Naive thymus-derived CD4-positive, alpha-beta T cell (primary cell): Measurements from ENCODE around the gene LRP5. TPM values are rescaled to one million over a fixed set of nuclear protein-coding genes. Genes with fewer than 3 reads are reported as not detected.
A peak's percentile ranks its signal among the peaks of the same experiment; 100 is the strongest.

Source experiments
- ATAC-seq: fragments of 150-1000 bp; cut with Tn5 transposase; 2 replicates; pipeline ENCODE4 v1.10.0; 2021; ENCODE audit warnings: mild to moderate bottlenecking, moderate library complexity
- CTCF ChIA-PET: fragments of 350-600 bp; sonication (Branson Sonifier 250); formaldehyde crosslinking; loops from one replicate; lab custom pipeline; 2021; ENCODE audit warnings: antibody characterized with exemption; lab: Charles Lee
- POLR2A ChIA-PET: fragments of 350-600 bp; sonication (Branson Sonifier 250); formaldehyde crosslinking; loops from one replicate; lab custom pipeline; 2021; ENCODE audit warnings: antibody characterized with exemption, inconsistent platforms; lab: Charles Lee
- DNase-seq, 9 donors: peaks; one replicate each; pipeline versions ENCODE4 v3.0.0 to v3.0.0-alpha.2; 2020 to 2022; ENCODE audit warnings: mixed read lengths in 1 of 9
- H3K27ac ChIP-seq: one replicate; pipeline ENCODE4 v1.7.0; 2013; ENCODE audit warnings: mild to moderate bottlenecking, low read depth, low read length, moderate library complexity
- H3K27me3 ChIP-seq, 2 donors: one replicate each; pipeline ENCODE4 v1.7.0; 2013; ENCODE audit warnings: low read length in 2 of 2, mild to moderate bottlenecking in 2 of 2, moderate library complexity in 2 of 2; ENCODE audit not compliant: control insufficient read depth in 2 of 2, insufficient read depth in 2 of 2
- H3K36me3 ChIP-seq, 3 experiments: 1 replicate in 2 of 3; 2 replicates in 1 of 3; pipeline ENCODE4 v1.7.0; 2013; ENCODE audit warnings: low read length in 3 of 3, mild to moderate bottlenecking in 3 of 3, moderate library complexity in 1 of 3; ENCODE audit not compliant: insufficient read depth in 3 of 3, control insufficient read depth in 2 of 3
- H3K4me1 ChIP-seq, 2 donors: one replicate each; pipeline ENCODE4 v1.7.0; 2013; ENCODE audit warnings: low read length in 2 of 2, mild to moderate bottlenecking in 2 of 2, moderate library complexity in 1 of 2; ENCODE audit not compliant: control insufficient read depth in 2 of 2, insufficient read depth in 2 of 2
- H3K4me3 ChIP-seq: 2 replicates; pipeline ENCODE4 v1.7.0; 2013; ENCODE audit warnings: mild to moderate bottlenecking, low read length
- H3K9me3 ChIP-seq, 3 experiments: 1 replicate in 2 of 3; 2 replicates in 1 of 3; pipeline ENCODE4 v1.7.0; 2013; ENCODE audit warnings: low read length in 3 of 3; ENCODE audit not compliant: control insufficient read depth in 2 of 3
- H3K27ac Mint-ChIP-seq, 9 donors: one replicate each; pipeline ENCODE4 v1.8.0; 2020 to 2022; ENCODE audit warnings: mixed read lengths in 9 of 9, mild to moderate bottlenecking in 8 of 9, moderate library complexity in 5 of 9, inconsistent platforms in 2 of 9
- H3K27me3 Mint-ChIP-seq, 5 donors: one replicate each; pipeline ENCODE4 v1.8.0; 2021 to 2022; ENCODE audit warnings: mixed read lengths in 5 of 5, mild to moderate bottlenecking in 1 of 5
- H3K36me3 Mint-ChIP-seq, 5 donors: one replicate each; pipeline ENCODE4 v1.8.0; 2020 to 2022; ENCODE audit warnings: mixed read lengths in 5 of 5, mild to moderate bottlenecking in 3 of 5, inconsistent platforms in 1 of 5
- H3K4me1 Mint-ChIP-seq, 7 donors: one replicate each; pipeline ENCODE4 v1.8.0; 2020 to 2022; ENCODE audit warnings: mixed read lengths in 7 of 7, mild to moderate bottlenecking in 3 of 7, inconsistent platforms in 1 of 7
- H3K4me3 Mint-ChIP-seq, 10 donors: one replicate each; pipeline ENCODE4 v1.8.0; 2020 to 2022; ENCODE audit warnings: mild to moderate bottlenecking in 10 of 10, mixed read lengths in 10 of 10, moderate library complexity in 6 of 10, inconsistent platforms in 2 of 10
- H3K9me3 Mint-ChIP-seq, 11 donors: one replicate each; pipeline ENCODE4 v1.8.0; 2020 to 2022; ENCODE audit warnings: mixed read lengths in 11 of 11, mild to moderate bottlenecking in 4 of 11, inconsistent platforms in 1 of 11, moderate library complexity in 1 of 11
- intact Hi-C, 2 donors: fragments of 100-400 bp; cut with micrococcal nuclease; formaldehyde crosslinking; loops; one replicate each; pipeline ENCODE4 v1.15.1; 2023
- polyA plus RNA-seq, 2 donors: library from polyadenylated mRNA; unstranded; fragments of 300-500 nt; fragmentation: Illumina TruSeq; gene quantifications; one replicate each; pipeline ENCODE4 v1.2.3, GENCODE V29; 2021
- total RNA-seq, 6 experiments: library from RNA in 5 of 6; stranded (reverse) in 5 of 6; gene quantifications; 1 replicate in 5 of 6; 2 replicates in 1 of 6; pipeline ENCODE4 v1.2.3 and lab custom pipeline; 2021 to 2026

The LRP5 gene
- total and polyA plus RNA-seq, 7 experiments from 2014 or later: 0.35 to 29.9 (median 2.2) TPM

DNA sequence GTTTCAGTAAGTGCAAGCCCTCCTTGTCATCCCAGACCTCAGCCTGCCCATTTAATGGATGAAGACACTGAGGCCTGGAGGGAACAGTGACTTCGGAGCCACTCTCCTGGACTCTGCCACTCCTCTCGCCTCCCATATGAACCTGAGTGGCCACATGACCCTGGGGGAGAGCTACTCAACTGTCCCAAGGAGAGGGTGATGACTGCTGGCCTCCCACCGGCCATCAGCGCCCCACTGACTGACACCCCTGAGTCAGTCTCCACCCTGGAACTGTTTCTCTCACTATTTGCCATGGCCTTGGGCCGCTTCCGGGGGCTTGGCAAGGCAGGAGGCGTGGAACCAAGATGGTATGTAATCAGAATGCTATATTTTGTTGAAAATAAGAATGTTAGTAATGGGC lies 17.1 kb downstream of the LRP5 start:
- H3K9me3 ChIP-seq: no peaks in the 10 kb centered on the region
- Mint-ChIP-seq H3K27me3 (no peaks in the 10 kb centered on the region), H3K4me3 (peak overlapping the region in 5 of 10 donors; percentile 13 to 81 (median 69)), H3K9me3 (peaks cover 0 to 3% (median 0%) of the 10 kb centered on the region in 11 donors), H3K36me3 (no peaks in the 10 kb centered on the region), H3K4me1 (peaks cover 33 to 72% (median 66%) of the 10 kb centered on the region in 7 donors), H3K27ac (peak overlapping the region in 1 of 9 donors; percentile 82)
- H3K4me1 ChIP-seq: peaks cover 15 to 68% of the 10 kb centered on the region in 2 donors
- ChIA-PET POLR2A (interaction anchor here (1.2 kb wide), 1 partner anchor 10 kb away, joined by 3 read pairs; no protein-coding TSS in a partner anchor), CTCF (no interaction called here)
- H3K27ac ChIP-seq: no peak overlapping the region
- ATAC-seq: no peak
- intact Hi-C loops: loop anchor here in 1 of 2 donors (2.0 kb wide), 1 partner anchor 17 kb away; the partner anchor contains the start of gene LRP5
- no peaks in the 10 kb centered on the region for H3K36me3 ChIP-seq
- no peak for DNase-seq
- no peaks in the 10 kb centered on the region for H3K27me3 ChIP-seq
- no peak overlapping the region for H3K4me3 ChIP-seq

DNA sequence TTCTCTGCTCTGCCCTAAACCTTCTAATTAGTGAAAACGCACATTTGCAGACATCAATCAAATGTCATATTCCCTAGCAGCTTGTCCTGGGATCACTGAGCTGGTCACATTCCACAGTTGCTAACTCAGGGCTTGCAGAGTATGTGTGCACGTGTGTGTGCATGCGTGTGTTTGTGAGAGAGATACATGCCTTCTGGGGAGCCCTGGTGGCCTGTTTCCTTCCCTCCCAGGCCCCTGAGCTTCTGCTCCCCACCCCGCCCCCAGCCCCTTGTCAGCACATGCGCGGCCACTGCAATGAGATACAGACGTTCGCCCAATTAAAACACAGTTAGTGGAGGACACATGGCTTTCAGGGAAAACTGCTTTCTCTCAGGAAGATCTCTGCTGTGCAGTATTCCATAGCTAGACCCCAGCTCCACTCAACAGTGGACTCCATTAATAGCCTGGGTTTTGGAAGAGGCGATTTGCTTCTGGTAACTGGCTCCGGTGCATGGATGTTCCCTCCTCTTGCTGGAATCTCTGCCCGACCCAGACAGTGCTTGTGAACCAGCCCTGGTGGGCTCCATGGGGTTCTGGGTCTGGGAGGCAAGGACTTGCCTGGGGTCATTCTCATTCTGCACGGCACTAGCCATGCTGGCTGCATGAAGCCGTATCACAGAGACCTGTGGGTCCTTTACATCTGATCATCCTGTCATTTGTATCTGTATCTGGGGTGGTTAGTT lies 17.7 kb downstream of the LRP5 start:
- H3K27ac ChIP-seq: no peak overlapping the region
- no peaks in the 10 kb centered on the region for H3K27me3 Mint-ChIP-seq
- H3K27ac Mint-ChIP-seq: peak overlapping the region; percentile 25 to 89 (median 79)
- H3K4me1 ChIP-seq: peaks cover 15 to 68% of the 10 kb centered on the region in 2 donors
- H3K9me3 Mint-ChIP-seq: peaks cover 0 to 3% (median 0%) of the 10 kb centered on the region in 11 donors
- no peaks in the 10 kb centered on the region for H3K9me3 ChIP-seq
- DNase-seq (no peak), ATAC-seq (no peak)
- peaks cover 33 to 72% (median 66%) of the 10 kb centered on the region in 7 donors for H3K4me1 Mint-ChIP-seq
- no peak overlapping the region for H3K4me3 ChIP-seq
- H3K27me3 ChIP-seq: no peaks in the 10 kb centered on the region
- intact Hi-C loops: loop anchor here (2.0 to 10.0 kb wide), 2 partner anchors 17 to 115 kb away; partner anchors contain the start of gene LRP5 (in 1 of the 2)
- H3K36me3 ChIP-seq: no peaks in the 10 kb centered on the region
- POLR2A ChIA-PET: interaction anchor here (0.6 to 1.2 kb wide), 2 partner anchors 10 to 197 kb away, joined by 3 read pairs; no protein-coding TSS in a partner anchor
- H3K4me3 Mint-ChIP-seq: peak overlapping the region; percentile 16 to 81 (median 74)
- CTCF ChIA-PET: no interaction called here
- H3K36me3 Mint-ChIP-seq: no peaks in the 10 kb centered on the region

- H3K27me3 Mint-ChIP-seq: no peaks in the 10 kb centered on the region
- peak overlapping the region; percentile 57 to 89 (median 79) for H3K27ac Mint-ChIP-seq
- no peak for ATAC-seq
- peak overlapping the region; percentile 16 to 81 (median 74) for H3K4me3 Mint-ChIP-seq
- Histone ChIP-seq H3K4me1 (peaks cover 15 to 68% of the 10 kb centered on the region in 2 donors), H3K36me3 (no peaks in the 10 kb centered on the region), H3K9me3 (no peaks in the 10 kb centered on the region), H3K27me3 (no peaks in the 10 kb centered on the region), H3K27ac (peak overlapping the region; percentile 41), H3K4me3 (peak overlapping the region; percentile 47)
- intact Hi-C loops: loop anchor here (1.0 to 10.0 kb wide), 2 partner anchors 59 to 114 kb away; no protein-coding TSS in a partner anchor
- H3K36me3 Mint-ChIP-seq: no peaks in the 10 kb centered on the region
- peaks cover 0 to 3% (median 0%) of the 10 kb centered on the region in 11 donors for H3K9me3 Mint-ChIP-seq
- CTCF ChIA-PET: no interaction called here
- peaks cover 33 to 75% (median 69%) of the 10 kb centered on the region in 7 donors for H3K4me1 Mint-ChIP-seq
- peak in 1 of 9 donors; percentile 10 for DNase-seq
- POLR2A ChIA-PET: interaction anchor here (0.6 to 1.0 kb wide), 2 partner anchors 44 to 198 kb away, joined by 3 read pairs; no protein-coding TSS in a partner anchor
Observed at GRCh38 chr11:68330700-68331337, 18.4 kb downstream of the LRP5 start.

GRCh38 chr11:68331338-68331947 lies 19.1 kb downstream of the LRP5 start:
- peaks cover 0 to 3% (median 0%) of the 10 kb centered on the region in 11 donors for H3K9me3 Mint-ChIP-seq
- H3K36me3 Mint-ChIP-seq: no peaks in the 10 kb centered on the region
- H3K4me1 Mint-ChIP-seq: peaks cover 33 to 77% (median 72%) of the 10 kb centered on the region in 7 donors
- intact Hi-C loops: loop anchor here (1.0 to 10.0 kb wide), 2 partner anchors 59 to 113 kb away; no protein-coding TSS in a partner anchor
- Histone ChIP-seq H3K9me3 (no peaks in the 10 kb centered on the region), H3K4me3 (peak overlapping the region; percentile 47), H3K36me3 (no peaks in the 10 kb centered on the region), H3K4me1 (peaks cover 15 to 68% of the 10 kb centered on the region in 2 donors), H3K27ac (peak overlapping the region; percentile 41), H3K27me3 (no peaks in the 10 kb centered on the region)
- POLR2A ChIA-PET: interaction anchor here (0.5 to 1.0 kb wide), 2 partner anchors 43 to 375 kb away, joined by 3 to 7 read pairs; no protein-coding TSS in a partner anchor
- peak overlapping the region; percentile 50 to 94 (median 82) for H3K27ac Mint-ChIP-seq
- peak; percentile 42 for ATAC-seq
- CTCF ChIA-PET: no interaction called here
- peak in 2 of 9 donors; percentile 10 to 27 for DNase-seq
- H3K27me3 Mint-ChIP-seq: no peaks in the 10 kb centered on the region
- peak overlapping the region; percentile 64 to 81 (median 74) for H3K4me3 Mint-ChIP-seq

DNA sequence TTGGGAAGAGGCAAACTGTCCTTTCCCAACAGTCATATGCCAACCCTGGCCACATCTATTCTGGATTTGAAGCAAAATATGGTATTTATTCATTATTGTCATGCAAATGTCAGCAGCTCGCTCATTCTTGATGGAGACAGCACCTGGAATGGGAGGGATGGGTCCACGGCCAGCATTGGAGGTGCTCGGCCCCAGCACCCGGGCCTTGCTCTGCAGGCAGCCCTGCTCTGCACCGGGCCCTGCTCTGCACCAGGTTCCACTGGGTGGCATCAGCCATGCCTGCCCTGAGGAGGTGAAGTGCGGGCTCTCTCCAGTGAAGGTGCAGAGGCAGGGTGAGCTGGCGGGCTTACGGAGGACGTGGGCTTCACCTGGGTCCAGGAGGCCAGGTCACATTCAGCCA lies 19.8 kb downstream of the LRP5 start:
- H3K4me3 Mint-ChIP-seq: peak overlapping the region in 9 of 10 donors; percentile 9 to 81 (median 73)
- CTCF ChIA-PET: no interaction called here
- POLR2A ChIA-PET: interaction anchor here (0.8 kb wide), 1 partner anchor 42 kb away, joined by 3 read pairs; no protein-coding TSS in a partner anchor

More for the DNA sequence above, 19.8 kb downstream of the LRP5 start:
- DNase-seq (no peak), ATAC-seq (no peak)
- Histone ChIP-seq H3K27me3 (no peaks in the 10 kb centered on the region), H3K27ac (no peak overlapping the region), H3K9me3 (no peaks in the 10 kb centered on the region), H3K4me1 (peaks cover 20 to 69% of the 10 kb centered on the region in 2 donors), H3K4me3 (no peak overlapping the region), H3K36me3 (no peaks in the 10 kb centered on the region)
- Mint-ChIP-seq H3K36me3 (no peaks in the 10 kb centered on the region), H3K27me3 (no peaks in the 10 kb centered on the region), H3K4me1 (peaks cover 39 to 83% (median 79%) of the 10 kb centered on the region in 7 donors), H3K27ac (peak overlapping the region in 8 of 9 donors; percentile 44 to 94 (median 80)), H3K9me3 (peaks cover 0 to 3% (median 0%) of the 10 kb centered on the region in 11 donors)
- intact Hi-C loops: loop anchor here in 1 of 2 donors (10.0 kb wide), 1 partner anchor 113 kb away; no protein-coding TSS in a partner anchor
